A549 (cell line): ENCODE results near the gene HMCES. TPM values are rescaled to one million over a fixed set of nuclear protein-coding genes. Genes with fewer than 3 reads are reported as not detected.

Source experiments
- ATAC-seq, 2 experiments: fragments of 200-7000 bp in 1 of 2; fragments of >200 bp in 1 of 2; cut with Nextera tagmentation in 1 of 2; cut with Tn5 transposase in 1 of 2; 3 replicates each; pipeline versions ENCODE4 v1.8.0 to v1.9.1; 2018 to 2020; ENCODE audit warnings: mild to moderate bottlenecking in 1 of 2, moderate library complexity in 1 of 2
- CTCF ChIA-PET: fragments of 300-600 bp; sonication (Branson Sonifier 250); formaldehyde crosslinking; extraction: SDS; loops from one replicate; lab custom pipeline; 2021; ENCODE audit warnings: antibody characterized with exemption, inconsistent platforms; lab: Yijun Ruan, JAX
- POLR2A ChIA-PET: fragments of 350-600 bp; formaldehyde crosslinking; extraction: SDS; loops from one replicate; lab custom pipeline; 2021; ENCODE audit warnings: antibody characterized with exemption, inconsistent platforms; lab: Yijun Ruan, JAX
- DNase-seq, 2 experiments: peaks; one replicate each; pipeline versions ENCODE4 v3.0.0 to v3.0.0-alpha.2; 2011 to 2016; ENCODE audit warnings: low read depth in 1 of 2, low spot score in 1 of 2
- FAIRE-seq: peaks from 2 replicates; lab custom pipeline; 2011; peaks lifted over from hg19 to GRCh38; lab: Jason Lieb, UNC
- H3K27ac ChIP-seq, 2 experiments: fragments of >200 bp; sonication (Bioruptor Twin); formaldehyde crosslinking; 3 replicates each; pipeline ENCODE4 v1.5.1; 2016 to 2017
- H3K4me1 ChIP-seq: fragments of >200 bp; sonication (Bioruptor Twin); formaldehyde crosslinking; 3 replicates; pipeline ENCODE4 v1.6.1; 2016
- H3K4me2 ChIP-seq: fragments of >200 bp; sonication (Bioruptor Twin); formaldehyde crosslinking; 3 replicates; pipeline ENCODE4 v1.6.1; 2016
- H3K4me3 ChIP-seq: fragments of >200 bp; sonication (Bioruptor Twin); formaldehyde crosslinking; 3 replicates; pipeline ENCODE4 v1.5.1; 2016
- H3K9me3 ChIP-seq: fragments of >200 bp; sonication (Bioruptor Twin); formaldehyde crosslinking; 3 replicates; pipeline ENCODE4 v1.6.1; 2016
- ATOH8 ChIP-seq: fragments of 250-450 bp; sonication (Bioruptor Pico); IDR thresholded peaks from 2 replicates; pipeline ENCODE4 v1.5.0; 2020; ENCODE audit warnings: low read depth, mild to moderate bottlenecking, moderate library complexity
- CBX2 ChIP-seq: fragments of 200-600 bp; sonication (generic); IDR thresholded peaks from 2 replicates; pipeline ENCODE4 v1.6.1; 2016; ENCODE audit warnings: low read depth, mild to moderate bottlenecking, borderline replicate concordance
- CEBPB ChIP-seq, 2 experiments: fragments of >200 bp in 1 of 2; sonication (Bioruptor Twin) in 1 of 2; formaldehyde crosslinking in 1 of 2; IDR thresholded peaks; 2 replicates each; pipeline ENCODE4 v1.6.1; 2012 to 2016
- CHD2 ChIP-seq: fragments of 150-350 bp; IDR thresholded peaks from 2 replicates; pipeline ENCODE4 v1.6.1; 2014; ENCODE audit warnings: low read length; ENCODE audit not compliant: partially characterized antibody
- CHD4 ChIP-seq: fragments of 200-600 bp; sonication (generic); IDR thresholded peaks from 2 replicates; pipeline ENCODE4 v1.6.1; 2016; ENCODE audit warnings: antibody characterized with exemption, mild to moderate bottlenecking, borderline replicate concordance
- CTCF ChIP-seq: fragments of >200 bp; sonication (Bioruptor Twin); formaldehyde crosslinking; IDR thresholded peaks from 3 replicates; pipeline ENCODE4 v1.5.1; 2016
- E2F6 ChIP-seq: IDR thresholded peaks from 2 replicates; pipeline ENCODE4 v1.6.1; 2012; ENCODE audit warnings: low read depth, borderline replicate concordance
- EHF ChIP-seq: fragments of 250-450 bp; sonication (Bioruptor Pico); IDR thresholded peaks from 2 replicates; pipeline ENCODE4 v1.5.0; 2020; ENCODE audit warnings: mild to moderate bottlenecking
- EP300 ChIP-seq, 2 experiments: fragments of >200 bp; sonication (Bioruptor Twin); formaldehyde crosslinking; IDR thresholded peaks; 2 replicates in 1 of 2; 3 replicates in 1 of 2; pipeline ENCODE4 v1.6.1; 2016 to 2017
- FOSB ChIP-seq: fragments of 250-450 bp; sonication (Bioruptor Pico); IDR thresholded peaks from 2 replicates; pipeline ENCODE4 v1.5.0; 2020; ENCODE audit warnings: mild to moderate bottlenecking, moderate library complexity
- FOXS1 ChIP-seq: fragments of 250-450 bp; sonication (Bioruptor Pico); IDR thresholded peaks from 2 replicates; pipeline ENCODE4 v1.5.0; 2020; ENCODE audit warnings: mild to moderate bottlenecking, moderate library complexity
- HDAC2 ChIP-seq: fragments of 200-600 bp; sonication (generic); IDR thresholded peaks from 2 replicates; pipeline ENCODE4 v1.6.1; 2016
- HES2 ChIP-seq: fragments of >200 bp; sonication (Bioruptor Twin); formaldehyde crosslinking; IDR thresholded peaks from 2 replicates; pipeline ENCODE4 v1.6.1; 2016
- HEYL ChIP-seq: fragments of 250-450 bp; sonication (Bioruptor Pico); IDR thresholded peaks from 2 replicates; pipeline ENCODE4 v1.8.0; 2021; ENCODE audit warnings: mild to moderate bottlenecking, moderate library complexity
- HOXA7 ChIP-seq: fragments of 250-450 bp; sonication (Bioruptor Pico); IDR thresholded peaks from 2 replicates; pipeline ENCODE4 v1.5.0; 2020; ENCODE audit warnings: mild to moderate bottlenecking, moderate library complexity
- KDM5A ChIP-seq: fragments of 200-600 bp; sonication (generic); IDR thresholded peaks from 2 replicates; pipeline ENCODE4 v1.6.1; 2016; ENCODE audit warnings: antibody characterized with exemption, mild to moderate bottlenecking
- MAFK ChIP-seq: fragments of 450-650 bp; IDR thresholded peaks from 2 replicates; pipeline ENCODE4 v1.6.1; 2014; ENCODE audit not compliant: partially characterized antibody
- MAX ChIP-seq: IDR thresholded peaks from 2 replicates; pipeline ENCODE4 v1.6.1; 2012
- MYC ChIP-seq: IDR thresholded peaks from 2 replicates; pipeline ENCODE4 v1.6.1; 2012; ENCODE audit warnings: mild to moderate bottlenecking, inconsistent platforms, low read length, improper control_type of control experiment, borderline replicate concordance
- NR3C1 ChIP-seq: fragments of >200 bp; sonication (Bioruptor Twin); formaldehyde crosslinking; IDR thresholded peaks from 3 replicates; pipeline ENCODE4 v1.6.1; 2017
- POLR2AphosphoS2 ChIP-seq: conservative IDR thresholded peaks from 2 replicates; pipeline ENCODE4 v1.6.1; 2012; ENCODE audit warnings: low read length, improper control_type of control experiment, inconsistent platforms
- RFX5 ChIP-seq: fragments of 450-650 bp; IDR thresholded peaks from 2 replicates; pipeline ENCODE4 v1.7.1; 2014; ENCODE audit warnings: antibody characterized with exemption, mild to moderate bottlenecking, moderate library complexity
- RNF2 ChIP-seq: fragments of 200-600 bp; sonication (generic); IDR thresholded peaks from 2 replicates; pipeline ENCODE4 v1.6.1; 2016; ENCODE audit warnings: low read depth, mild to moderate bottlenecking, antibody characterized with exemption, moderate library complexity, borderline replicate concordance
- SMC3 ChIP-seq: fragments of >200 bp; sonication (Bioruptor Twin); formaldehyde crosslinking; IDR thresholded peaks from 3 replicates; pipeline ENCODE4 v1.6.1; 2018; ENCODE audit warnings: inconsistent platforms
- SREBF2 ChIP-seq: fragments of 450-650 bp; IDR thresholded peaks from 2 replicates; pipeline ENCODE4 v1.6.1; 2014; ENCODE audit warnings: mild to moderate bottlenecking, moderate library complexity
- TFCP2L1 ChIP-seq: fragments of 250-450 bp; sonication (Bioruptor Pico); IDR thresholded peaks from 2 replicates; pipeline ENCODE4 v1.5.0; 2021; ENCODE audit warnings: mild to moderate bottlenecking
- TP53 ChIP-seq: fragments of 250-450 bp; sonication (Bioruptor Pico); IDR thresholded peaks from 2 replicates; pipeline ENCODE4 v1.5.0; 2021; ENCODE audit warnings: mild to moderate bottlenecking, moderate library complexity
- ZFP36 ChIP-seq: fragments of 450-650 bp; IDR thresholded peaks from 2 replicates; pipeline ENCODE4 v1.6.1; 2014; ENCODE audit warnings: borderline replicate concordance; ENCODE audit not compliant: partially characterized antibody
- WGBS: methylation state at CpG from one replicate; pipeline ENCODE4 v1.1.6; 2017; ENCODE audit errors: missing lambda C conversion rate; 5-methylcytosine and 5-hydroxymethylcytosine counted together
- polyA plus RNA-seq, 4 experiments: library from polyadenylated mRNA; depleted of rRNA in 3 of 4; stranded (reverse); fragments of >200 nt; fragmentation: RNase III in 1 of 4; extraction: RNeasy Plus Mini Kit Qiagen cat#74134 plus additional on column Dnase treatment in 1 of 4; gene quantifications; 2 replicates in 3 of 4; 3 replicates in 1 of 4; pipeline ENCODE4 v1.2.3, GENCODE V29; 2011 to 2017

HMCES gene
- polyA plus RNA-seq, 2 of the 4 experiments (the other 2 are of a cell fraction): 35.2 to 39.9 TPM

- H3K4me2 ChIP-seq: no peak overlapping the region
- TF ChIP-seq FOXS1 (CRISPR knock-in tag): no peak
- no peak for TF ChIP-seq POLR2AphosphoS2
- TF ChIP-seq KDM5A: no peak
- no peak for TF ChIP-seq HDAC2
- TF ChIP-seq NR3C1: no peak
- no peak for TF ChIP-seq CTCF
- no peak for TF ChIP-seq HOXA7 (CRISPR knock-in tag)
- TF ChIP-seq MAFK: no peak
- TF ChIP-seq CEBPB (IDR thresholded peaks at IDR 0.05): no peak
- TF ChIP-seq CHD4: no peak
- no peak for TF ChIP-seq E2F6
- TF ChIP-seq FOSB (CRISPR knock-in tag): no peak
- no peak for TF ChIP-seq ZFP36
- no peak for TF ChIP-seq TP53 (CRISPR knock-in tag)
- no peak for TF ChIP-seq CHD2
- TF ChIP-seq EP300 (IDR thresholded peaks at IDR 0.05): no peak
- TF ChIP-seq RNF2: no peak
- TF ChIP-seq HEYL (CRISPR knock-in tag): no peak
- no peak for TF ChIP-seq HES2
- TF ChIP-seq MYC: no peak
- POLR2A ChIA-PET: no interaction called here
These were observed 66.6 kb downstream of the HMCES start for GRCh38 chr3:129345281-129345680.

GRCh38 chr3:129345971-129346370 is 67.3 kb downstream of the HMCES start:
- WGBS: 96% methylated on average over 3 of the region's 3 CpGs
- H3K4me2 ChIP-seq: no peak overlapping the region
- peaks cover 6% of the 10 kb centered on the region; the same call in 1 of the 3 replicates for H3K4me1 ChIP-seq
- H3K9me3 ChIP-seq: no peaks in the 10 kb centered on the region
- no peak overlapping the region for H3K4me3 ChIP-seq
- H3K27ac ChIP-seq: no peak overlapping the region
- no peak for ATAC-seq
- ChIA-PET POLR2A (no interaction called here), CTCF (no interaction called here)
- FAIRE-seq: no peak
- TF ChIP-seq SREBF2: no peak
- no peak for TF ChIP-seq FOSB (CRISPR knock-in tag)
- no peak for TF ChIP-seq ATOH8 (CRISPR knock-in tag)
- no peak for TF ChIP-seq RFX5
- TF ChIP-seq HEYL (CRISPR knock-in tag): no peak
- no peak for TF ChIP-seq HDAC2
- TF ChIP-seq SMC3: no peak
- no peak for TF ChIP-seq TFCP2L1 (CRISPR knock-in tag)
- TF ChIP-seq EHF (CRISPR knock-in tag): no peak
- no peak for TF ChIP-seq ZFP36
- no peak for TF ChIP-seq CHD2
- TF ChIP-seq CBX2: no peak
- TF ChIP-seq E2F6: no peak
- TF ChIP-seq CTCF: no peak
- TF ChIP-seq MAX: no peak
- no peak for DNase-seq

More at GRCh38 chr3:129345281-129345680, 66.6 kb downstream of the HMCES start:
- DNase-seq (no peak), ATAC-seq (no peak), FAIRE-seq (no peak)
- peaks cover 6% of the 10 kb centered on the region; the same call in 1 of the 3 replicates for H3K4me1 ChIP-seq
- H3K27ac ChIP-seq: no peak overlapping the region
- WGBS: 92% methylated on average over 7 of the region's 7 CpGs
- no peaks in the 10 kb centered on the region for H3K9me3 ChIP-seq
- no peak overlapping the region for H3K4me3 ChIP-seq
- CTCF ChIA-PET: interaction anchor here (1.1 to 1.8 kb wide), 3 partner anchors 8 to 30 kb away, joined by 3 to 6 read pairs (median 3); a partner anchor contains a TSS
